H1 (cell line): ENCODE data around the gene SSH2. TPM values are rescaled to one million over a fixed set of nuclear protein-coding genes. Genes with fewer than 3 reads are reported as not detected.

Source experiments
- CTCF ChIA-PET: fragments of 300-600 bp; sonication (Branson Sonifier 250); formaldehyde crosslinking; loops from one replicate; lab custom pipeline; 2021; ENCODE audit not compliant: partially characterized antibody; lab: Charles Lee
- POLR2A ChIA-PET: fragments of 300-600 bp; sonication (Branson Sonifier 250); formaldehyde crosslinking; loops from one replicate; lab custom pipeline; 2021; ENCODE audit warnings: inconsistent platforms; ENCODE audit not compliant: partially characterized antibody; lab: Charles Lee
- DNase-seq, 2 experiments: peaks; one replicate each; pipeline versions ENCODE4 v3.0.0 to v3.0.0-alpha.2; 2010 to 2022; ENCODE audit warnings: low spot score in 2 of 2, low read depth in 1 of 2, mixed read lengths in 1 of 2
- FAIRE-seq: peaks from 2 replicates; lab custom pipeline; 2011; peaks lifted over from hg19 to GRCh38; lab: Jason Lieb, UNC
- H2AFZ ChIP-seq: 2 replicates; pipeline ENCODE4 v1.8.1; 2012; ENCODE audit warnings: low read length, inconsistent platforms
- H2AK5ac ChIP-seq: 2 replicates; pipeline ENCODE4 v1.6.1; 2013; ENCODE audit warnings: low read depth, low read length
- H2BK120ac ChIP-seq: replicated peaks from 2 replicates; pipeline ENCODE3; 2013; ENCODE audit warnings: low read depth, low read length, inconsistent platforms
- H2BK12ac ChIP-seq: 2 replicates; pipeline ENCODE4 v1.6.1; 2013; ENCODE audit warnings: low read depth, low read length
- H2BK15ac ChIP-seq: 2 replicates; pipeline ENCODE4 v1.6.1; 2013; ENCODE audit warnings: low read length
- H2BK20ac ChIP-seq: 2 replicates; pipeline ENCODE4 v1.6.1; 2013; ENCODE audit warnings: low read length
- H2BK5ac ChIP-seq: 2 replicates; pipeline ENCODE4 v1.6.1; 2013; ENCODE audit warnings: low read depth, low read length
- H3K14ac ChIP-seq: 2 replicates; pipeline ENCODE4 v1.6.1; 2013; ENCODE audit warnings: inconsistent platforms; ENCODE audit not compliant: insufficient read length
- H3K18ac ChIP-seq: 2 replicates; pipeline ENCODE4 v1.6.1; 2013; ENCODE audit warnings: low read length; ENCODE audit errors: extremely low read depth
- H3K23ac ChIP-seq: 2 replicates; pipeline ENCODE4 v1.6.1; 2013; ENCODE audit warnings: inconsistent platforms; ENCODE audit not compliant: insufficient read length
- H3K23me2 ChIP-seq: 2 replicates; pipeline ENCODE4 v1.6.1; 2013; ENCODE audit warnings: low read depth, low read length
- H3K27ac ChIP-seq: 2 replicates; pipeline ENCODE4 v1.6.1; 2011; ENCODE audit warnings: low read depth, low read length, inconsistent platforms
- H3K27me3 ChIP-seq, 4 experiments: replicated peaks in 1 of 4; 1 replicate in 1 of 4; 2 replicates in 3 of 4; pipeline versions ENCODE4 v1.6.1 to v1.8.1; 2011 to 2013; ENCODE audit warnings: low read length in 3 of 4, mild to moderate bottlenecking in 3 of 4, inconsistent platforms in 2 of 4, mixed read lengths in 2 of 4, moderate library complexity in 1 of 4; ENCODE audit not compliant: control insufficient read depth in 3 of 4, insufficient read depth in 3 of 4; ENCODE audit errors: extremely low read depth in 1 of 4
- H3K36me3 ChIP-seq, 4 experiments: 2 replicates each; pipeline versions ENCODE4 v1.6.1 to v1.8.1; 2011 to 2013; ENCODE audit warnings: mild to moderate bottlenecking in 4 of 4, low read length in 3 of 4, moderate library complexity in 2 of 4, control low read depth in 1 of 4, inconsistent platforms in 1 of 4; ENCODE audit not compliant: insufficient read depth in 4 of 4, control insufficient read depth in 2 of 4
- H3K4ac ChIP-seq: replicated peaks from 2 replicates; pipeline ENCODE3; 2013; ENCODE audit warnings: low read length, low read depth, mixed read lengths, inconsistent platforms; ENCODE audit not compliant: insufficient read length
- H3K4me1 ChIP-seq, 4 experiments: replicated peaks in 1 of 4; 1 replicate in 1 of 4; 2 replicates in 3 of 4; pipeline versions ENCODE4 v1.6.1 to v1.8.1; 2011 to 2013; ENCODE audit warnings: low read length in 3 of 4, inconsistent platforms in 2 of 4, mixed read lengths in 1 of 4; ENCODE audit not compliant: insufficient read depth in 4 of 4, control insufficient read depth in 3 of 4
- H3K4me2 ChIP-seq, 2 experiments: 2 replicates each; pipeline versions ENCODE4 v1.6.1 to v1.8.1; 2011 to 2013; ENCODE audit warnings: low read depth in 2 of 2, low read length in 2 of 2, control low read depth in 1 of 2, inconsistent platforms in 1 of 2, mild to moderate bottlenecking in 1 of 2; ENCODE audit not compliant: insufficient read depth in 1 of 2
- H3K4me3 ChIP-seq, 4 experiments: fragments of 200-600, 300-600 bp in 1 of 4; sonication (generic), shearing (Covaris generic), sonication (Bioruptor Twin) in 1 of 4; 2 replicates each; pipeline versions ENCODE4 v1.5.1 to v1.8.1; 2011 to 2016; ENCODE audit warnings: low read length in 4 of 4, low read depth in 3 of 4, control low read depth in 2 of 4, inconsistent platforms in 2 of 4, mild to moderate bottlenecking in 2 of 4, mixed read lengths in 1 of 4, moderate library complexity in 1 of 4; ENCODE audit not compliant: insufficient read depth in 2 of 4; ENCODE audit errors: extremely low read depth in 1 of 4
- H3K56ac ChIP-seq: replicated peaks from 2 replicates; pipeline ENCODE3; 2013; ENCODE audit warnings: low read depth, mild to moderate bottlenecking, mixed read lengths, low read length, inconsistent platforms; ENCODE audit not compliant: insufficient read length
- H3K79me1 ChIP-seq: 2 replicates; pipeline ENCODE4 v1.6.1; 2013; ENCODE audit warnings: low read depth, low read length, control low read depth
- H3K79me2 ChIP-seq, 2 experiments: 2 replicates each; pipeline versions ENCODE4 v1.6.1 to v1.8.1; 2012 to 2013; ENCODE audit warnings: low read length in 2 of 2, mild to moderate bottlenecking in 2 of 2, inconsistent platforms in 1 of 2; ENCODE audit not compliant: insufficient read depth in 2 of 2, control insufficient read depth in 1 of 2
- H3K9ac ChIP-seq, 4 experiments: replicated peaks in 1 of 4; 1 replicate in 1 of 4; 2 replicates in 3 of 4; pipeline versions ENCODE4 v1.6.1 to v1.8.1; 2011 to 2013; ENCODE audit warnings: low read depth in 3 of 4, low read length in 3 of 4, control low read depth in 2 of 4, mild to moderate bottlenecking in 2 of 4, moderate library complexity in 2 of 4, inconsistent platforms in 1 of 4; ENCODE audit errors: extremely low read depth in 1 of 4
- H3K9me3 ChIP-seq, 2 experiments: 2 replicates each; pipeline versions ENCODE4 v1.6.1 to v1.8.1; 2012 to 2013; ENCODE audit warnings: mild to moderate bottlenecking in 2 of 2, moderate library complexity in 2 of 2, control low read depth in 1 of 2, inconsistent platforms in 1 of 2, low read depth in 1 of 2, low read length in 1 of 2, mixed read lengths in 1 of 2; ENCODE audit not compliant: insufficient read depth in 2 of 2
- H4K20me1 ChIP-seq, 2 experiments: replicated peaks in 1 of 2; 2 replicates each; pipeline versions ENCODE3 to v1.8.1; 2011 to 2013; ENCODE audit warnings: inconsistent platforms in 2 of 2, low read length in 2 of 2, mild to moderate bottlenecking in 1 of 2; ENCODE audit not compliant: insufficient read depth in 2 of 2, control insufficient read depth in 1 of 2
- H4K5ac ChIP-seq: 2 replicates; pipeline ENCODE4 v1.6.1; 2013; ENCODE audit warnings: low read length, low read depth, mixed read lengths, inconsistent platforms; ENCODE audit not compliant: insufficient read length
- H4K8ac ChIP-seq: 2 replicates; pipeline ENCODE4 v1.8.0; 2013; ENCODE audit warnings: mild to moderate bottlenecking, moderate library complexity, low read length, inconsistent platforms; ENCODE audit not compliant: insufficient read depth; ENCODE audit errors: extremely low read depth
- H4K91ac ChIP-seq: replicated peaks from 2 replicates; pipeline ENCODE3; 2013; ENCODE audit warnings: low read length, mixed read lengths, inconsistent platforms; ENCODE audit not compliant: insufficient read length
- BRCA1 ChIP-seq: IDR thresholded peaks from 2 replicates; pipeline ENCODE4 v1.6.1; 2012; ENCODE audit warnings: low read depth, low read length, improper control_type of control experiment
- CHD2 ChIP-seq: IDR thresholded peaks from 2 replicates; pipeline ENCODE4 v1.6.1; 2012; ENCODE audit warnings: low read length, improper control_type of control experiment
- EGR1 ChIP-seq: IDR thresholded peaks from 2 replicates; pipeline ENCODE4 v1.6.1; 2011; ENCODE audit warnings: low read depth, low read length, borderline replicate concordance
- SIRT6 ChIP-seq: IDR thresholded peaks from one replicate; pipeline ENCODE4 v1.7.1; 2012; ENCODE audit warnings: low read length, inconsistent platforms
- TAF1 ChIP-seq: IDR thresholded peaks from 2 replicates; pipeline ENCODE4 v1.6.1; 2011; ENCODE audit warnings: mild to moderate bottlenecking, low read depth, low read length
- WGBS, 2 experiments: shearing (Covaris generic) in 1 of 2; methylation state at CpG; one replicate each; pipeline versions ENCODE4 v1.1.6 to v1.1.7; 2013 to 2015; ENCODE audit warnings: low lambda C conversion rate in 2 of 2, mixed read lengths in 2 of 2, inconsistent platforms in 1 of 2, low coverage in 1 of 2, missing lambda C conversion rate in 1 of 2; ENCODE audit not compliant: insufficient replicate concordance in 2 of 2, insufficient coverage in 1 of 2, insufficient read length in 1 of 2; ENCODE audit errors: extremely low coverage in 1 of 2, missing lambda C conversion rate in 1 of 2; 5-methylcytosine and 5-hydroxymethylcytosine counted together
- polyA plus RNA-seq, 7 experiments: library from polyadenylated mRNA; depleted of rRNA in 3 of 7; stranded (reverse) in 5 of 7; unstranded in 2 of 7; fragments of >200 nt in 5 of 7; fragments of 200-250 nt in 2 of 7; gene quantifications; 1 replicate in 5 of 7; 2 replicates in 1 of 7; 4 replicates in 1 of 7; pipeline versions ENCODE4 v1.2.1 to v1.2.3, GENCODE V29; 2011 to 2013; ENCODE audit warnings: missing spikeins in 2 of 7, mixed read lengths in 2 of 7
- total RNA-seq: library from RNA; stranded (reverse); fragmentation: NEBNext Ultra II Directional; extraction: Animal tissue kit (Norgen Biotek cat#: 25700); gene quantifications from 2 replicates; pipeline ENCODE4 v1.2.1, GENCODE V29; 2021

The SSH2 gene
- total and polyA plus RNA-seq, 2 of the 8 experiments (the other 6 are each of a cell fraction or from before 2014, with no cell fraction given): 5.2 to 15.9 TPM

DNA sequence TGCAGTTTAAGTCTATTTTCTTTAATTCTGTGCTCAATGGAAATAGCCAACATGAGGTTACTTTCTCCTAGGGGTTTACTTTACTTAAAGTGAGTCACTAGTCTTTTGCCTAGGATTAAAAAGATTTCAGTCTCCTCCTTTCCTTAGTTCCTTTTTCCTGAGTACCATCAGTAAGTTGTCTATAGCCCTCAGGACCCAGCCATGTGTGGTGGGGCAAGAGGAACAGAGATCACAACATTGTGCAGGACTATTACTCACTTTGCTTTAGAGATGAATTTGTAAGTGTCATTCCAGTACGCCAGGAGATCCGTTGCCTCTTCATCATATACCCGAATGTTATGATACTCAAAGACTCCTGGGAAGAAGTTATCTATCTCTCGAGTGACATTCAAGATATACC is 279.6 kb downstream of the SSH2 start:
- Histone ChIP-seq H3K79me2 (no peaks in the 10 kb centered on the region), H2BK20ac (no peak overlapping the region)

More for the DNA sequence above, 279.6 kb downstream of the SSH2 start:
- Histone ChIP-seq H4K5ac (no peak overlapping the region), H2BK5ac (no peak overlapping the region), H2BK12ac (no peak overlapping the region), H2BK120ac (no peak overlapping the region), H3K4me1 (no peaks in the 10 kb centered on the region), H3K9ac (no peak overlapping the region), H4K20me1 (no peaks in the 10 kb centered on the region), H3K23ac (no peak overlapping the region), H3K23me2 (no peaks in the 10 kb centered on the region), H3K56ac (no peak overlapping the region), H3K18ac (no peak overlapping the region), H3K9me3 (no peaks in the 10 kb centered on the region), H3K4me3 (no peak overlapping the region), H3K27me3 (no peaks in the 10 kb centered on the region), H2BK15ac (no peak overlapping the region), H3K4me2 (no peak overlapping the region), H3K4ac (no peak overlapping the region), H4K8ac (no peak overlapping the region), H4K91ac (no peak overlapping the region), H3K36me3 (no peaks in the 10 kb centered on the region), H3K27ac (no peak overlapping the region), H2AFZ (no peak overlapping the region), H3K79me1 (no peaks in the 10 kb centered on the region), H3K14ac (no peak overlapping the region), H2AK5ac (no peak overlapping the region)
- POLR2A ChIA-PET: no interaction called here
- no peak for DNase-seq
- FAIRE-seq: no peak
- WGBS, 2 experiments: 86% methylated on average over 4 of the region's 4 CpGs; no CpG with 5 or more reads in 1 of the 2 experiments
- CTCF ChIA-PET: interaction anchor here (1.6 to 1.8 kb wide), 2 partner anchors 128 to 129 kb away, joined by 3 to 4 read pairs; no protein-coding TSS in a partner anchor
- TF ChIP-seq BRCA1 (no peak), SIRT6 (no peak), TAF1 (no peak), EGR1 (no peak), CHD2 (no peak)
